ENCODE data around the gene PRKAG2. TPM values are rescaled to one million over a fixed set of nuclear protein-coding genes. Genes with fewer than 3 reads are reported as not detected.

The PRKAG2 gene
- total and polyA plus RNA-seq, 2 of the 13 experiments (the other 11 are each of a cell fraction or from before 2014, with no cell fraction given) = 0.90 to 1.3 TPM

- TF ChIP-seq ZBED4 (CRISPR knock-in tag; IDR thresholded peaks at IDR 0.05; ENCODE audit: borderline replicate concordance) (no peak), LRRFIP1 (CRISPR knock-in tag; conservative IDR thresholded peaks at IDR 0.05) (no peak), RFX3 (CRISPR knock-in tag; IDR thresholded peaks at IDR 0.05) (no peak), DZIP1 (CRISPR knock-in tag; IDR thresholded peaks at IDR 0.05) (no peak), POGZ (CRISPR knock-in tag; IDR thresholded peaks at IDR 0.05) (no peak), ZNF549 (CRISPR knock-in tag; IDR thresholded peaks at IDR 0.05) (no peak), WIZ (CRISPR knock-in tag; IDR thresholded peaks at IDR 0.05) (no peak), ZBTB39 (CRISPR knock-in tag; IDR thresholded peaks at IDR 0.05) (no peak), RXRB (CRISPR knock-in tag; IDR thresholded peaks at IDR 0.05; ENCODE audit: borderline replicate concordance) (no peak), ZNF720 (CRISPR knock-in tag; IDR thresholded peaks at IDR 0.05) (no peak), KDM2A (CRISPR knock-in tag; IDR thresholded peaks at IDR 0.05; ENCODE audit: borderline replicate concordance, low read depth) (no peak), MED13 (CRISPR knock-in tag; IDR thresholded peaks at IDR 0.05) (no peak), CEBPZ (IDR thresholded peaks at IDR 0.05; ENCODE audit: low read length) (no peak)
Measured at GRCh38 chr7:151809864-151810170, 67.1 kb downstream of the PRKAG2 start (continued).
